Activated naive CD4-positive, alpha-beta T cell treated with anti-CD3 and anti-CD28 coated beads, Interleukin-2, amount 10 ng/mL, durations not matched to agents 7 days and 5 days (primary cell): ENCODE data around the gene P4HA2.

Source experiments
- CTCF ChIA-PET: fragments of 350-600 bp; sonication (Branson Sonifier 250); formaldehyde crosslinking; loops from one replicate; lab custom pipeline; 2021; ENCODE audit warnings: antibody characterized with exemption; lab: Charles Lee
- DNase-seq: peaks from one replicate; pipeline ENCODE4 v3.0.0-alpha.2; 2020
- H3K27ac Mint-ChIP-seq: one replicate; pipeline ENCODE4 v1.8.0; 2021; ENCODE audit warnings: mild to moderate bottlenecking, moderate library complexity, mixed read lengths
- H3K27me3 Mint-ChIP-seq: one replicate; pipeline ENCODE4 v1.8.0; 2021; ENCODE audit warnings: mild to moderate bottlenecking, mixed read lengths
- H3K36me3 Mint-ChIP-seq: one replicate; pipeline ENCODE4 v1.8.0; 2021; ENCODE audit warnings: mixed read lengths
- H3K4me1 Mint-ChIP-seq: one replicate; pipeline ENCODE4 v1.8.0; 2021; ENCODE audit warnings: mixed read lengths
- H3K4me3 Mint-ChIP-seq: one replicate; pipeline ENCODE4 v1.8.0; 2021; ENCODE audit warnings: mild to moderate bottlenecking, moderate library complexity, mixed read lengths
- H3K9me3 Mint-ChIP-seq: one replicate; pipeline ENCODE4 v1.8.0; 2021; ENCODE audit warnings: mixed read lengths

P4HA2 gene

DNA sequence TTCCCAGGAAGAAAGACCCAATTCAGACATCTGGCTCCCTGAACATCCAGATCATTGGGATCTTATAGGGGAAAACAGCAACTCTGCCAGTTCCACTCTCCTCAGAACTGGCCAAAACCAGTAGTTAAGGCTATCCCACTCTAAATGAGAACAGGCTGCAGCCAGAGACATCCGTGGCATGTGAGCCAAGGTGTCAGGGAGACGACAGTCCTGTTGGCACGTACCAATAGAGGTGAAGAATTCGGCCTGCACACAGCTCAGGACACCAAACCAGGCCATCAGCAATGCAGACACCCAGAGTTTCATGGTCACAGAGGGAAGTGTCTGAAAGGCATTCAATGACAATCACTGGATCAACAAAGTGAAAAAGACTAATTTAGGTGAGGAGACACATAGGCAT is 9.3 kb downstream of the P4HA2 start:
- no peak overlapping the region for H3K27ac Mint-ChIP-seq
- no peaks in the 10 kb centered on the region for H3K36me3 Mint-ChIP-seq
- H3K27me3 Mint-ChIP-seq = peaks cover 21% of the 10 kb centered on the region
- no peak for DNase-seq
- CTCF ChIA-PET = interaction anchor here (2.4 kb wide), 1 partner anchor 20 kb away, joined by 14 read pairs; no protein-coding TSS in a partner anchor
- H3K9me3 Mint-ChIP-seq = no peaks in the 10 kb centered on the region
- no peaks in the 10 kb centered on the region for H3K4me1 Mint-ChIP-seq
- no peak overlapping the region for H3K4me3 Mint-ChIP-seq

DNA sequence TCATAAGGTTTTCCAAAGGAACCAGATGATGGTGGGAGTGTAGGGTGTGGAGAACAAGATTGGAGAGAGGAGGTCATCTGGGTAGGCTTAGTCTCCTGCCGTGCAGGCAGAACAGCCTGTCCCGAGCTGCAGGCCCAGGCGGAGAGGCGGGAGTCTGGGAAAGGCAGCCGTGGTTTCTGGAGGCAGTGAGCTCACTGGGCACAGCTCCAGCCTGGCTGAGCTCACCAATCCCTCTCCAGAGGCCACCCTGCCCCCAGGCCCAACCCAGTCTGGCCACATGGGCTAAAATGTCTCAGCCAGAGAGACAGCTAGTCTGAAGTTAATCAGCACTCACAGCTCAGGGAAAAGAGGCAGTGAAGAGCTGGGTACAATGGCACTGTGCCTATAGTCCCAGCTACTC is 12.3 kb downstream of the P4HA2 start:
- CTCF ChIA-PET = interaction anchor here (1.5 kb wide), 1 partner anchor 23 kb away, joined by 6 read pairs; no protein-coding TSS in a partner anchor
- H3K27me3 Mint-ChIP-seq = peaks cover 13% of the 10 kb centered on the region
- no peaks in the 10 kb centered on the region for H3K36me3 Mint-ChIP-seq
- no peak overlapping the region for H3K4me3 Mint-ChIP-seq
- DNase-seq = no peak
- no peaks in the 10 kb centered on the region for H3K9me3 Mint-ChIP-seq
- H3K27ac Mint-ChIP-seq = no peak overlapping the region
- no peaks in the 10 kb centered on the region for H3K4me1 Mint-ChIP-seq

DNA sequence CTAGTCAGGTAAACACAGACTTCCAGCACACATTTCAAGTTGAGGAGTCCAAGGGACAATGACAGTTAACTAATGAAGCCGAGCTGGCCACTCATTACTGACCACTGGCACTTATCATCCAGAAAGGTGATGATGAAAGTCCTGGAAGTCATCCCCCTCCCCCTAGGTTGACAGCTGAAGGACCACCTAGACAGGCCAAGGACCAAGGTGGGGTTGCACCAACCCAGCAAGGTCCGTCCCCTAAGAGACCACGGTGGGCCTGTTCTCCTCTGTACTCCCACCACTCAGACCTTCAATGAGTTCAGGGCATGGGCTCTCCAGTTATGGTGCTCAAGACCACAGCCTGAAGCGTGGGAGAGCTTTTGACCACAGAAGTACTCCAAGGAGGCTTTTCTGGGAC is 13.2 kb downstream of the P4HA2 start:
- CTCF ChIA-PET = interaction anchor here (1.1 to 1.5 kb wide), 2 partner anchors 24 to 622 kb away, joined by 3 to 6 read pairs; no protein-coding TSS in a partner anchor

DNA sequence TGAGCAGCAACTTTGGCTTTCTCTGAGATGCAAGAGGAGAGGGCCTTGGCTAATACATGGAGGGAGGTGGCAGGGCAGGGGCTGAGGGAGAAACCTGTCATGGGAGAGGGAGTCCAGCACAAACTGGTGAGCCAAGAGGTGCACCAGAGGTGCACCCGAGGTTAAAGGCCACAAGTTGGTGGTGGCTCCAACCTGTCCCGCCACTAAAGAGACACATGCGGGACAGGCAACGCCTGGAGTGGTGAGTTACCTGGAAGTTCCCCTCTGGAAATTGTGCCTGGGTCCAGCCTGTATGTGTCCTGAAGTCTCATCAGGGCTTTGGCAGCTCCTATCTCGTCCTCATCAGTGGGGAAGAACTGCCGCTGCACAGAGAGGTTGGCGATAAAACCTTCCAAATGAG is 14.0 kb downstream of the P4HA2 start:
- Mint-ChIP-seq H3K9me3 (no peaks in the 10 kb centered on the region), H3K27ac (no peak overlapping the region), H3K4me1 (no peaks in the 10 kb centered on the region), H3K36me3 (no peaks in the 10 kb centered on the region), H3K27me3 (peaks cover 11% of the 10 kb centered on the region), H3K4me3 (no peak overlapping the region)
- DNase-seq = no peak
- CTCF ChIA-PET = interaction anchor here (0.5 to 1.1 kb wide), 2 partner anchors 93 to 621 kb away, joined by 3 read pairs; no protein-coding TSS in a partner anchor

More for the DNA sequence above, 13.2 kb downstream of the P4HA2 start:
- no peaks in the 10 kb centered on the region for H3K4me1 Mint-ChIP-seq
- H3K36me3 Mint-ChIP-seq = no peaks in the 10 kb centered on the region
- no peak overlapping the region for H3K4me3 Mint-ChIP-seq
- no peak for DNase-seq
- no peak overlapping the region for H3K27ac Mint-ChIP-seq
- no peaks in the 10 kb centered on the region for H3K9me3 Mint-ChIP-seq
- H3K27me3 Mint-ChIP-seq = peaks cover 7% of the 10 kb centered on the region

DNA sequence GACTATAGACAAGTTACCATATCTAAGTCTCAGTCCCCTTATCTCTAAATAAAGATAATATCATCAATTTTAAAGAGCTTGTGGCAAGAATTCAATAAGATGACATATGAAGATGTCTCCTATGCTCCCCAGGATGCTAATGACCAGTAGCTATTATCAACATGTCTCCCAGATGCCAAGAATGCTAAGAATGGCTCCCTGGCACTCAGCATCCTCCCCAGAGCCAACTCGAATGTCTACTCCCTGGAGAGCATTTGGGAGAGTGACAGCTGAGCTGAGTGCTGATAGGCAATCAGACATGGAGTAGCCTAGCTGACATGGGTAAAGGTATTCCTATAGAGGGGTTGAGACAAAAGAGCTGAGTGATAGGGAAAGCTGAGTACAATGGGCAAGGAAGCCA is 15.9 kb downstream of the P4HA2 start:
- CTCF ChIA-PET = interaction anchor here (0.8 to 1.5 kb wide), 3 partner anchors 12 to 26 kb away, joined by 3 to 8 read pairs (median 4); no protein-coding TSS in a partner anchor
- Mint-ChIP-seq H3K36me3 (no peaks in the 10 kb centered on the region), H3K27ac (no peak overlapping the region), H3K4me3 (no peak overlapping the region), H3K9me3 (no peaks in the 10 kb centered on the region), H3K27me3 (peaks cover 20% of the 10 kb centered on the region), H3K4me1 (no peaks in the 10 kb centered on the region)
- no peak for DNase-seq

DNA sequence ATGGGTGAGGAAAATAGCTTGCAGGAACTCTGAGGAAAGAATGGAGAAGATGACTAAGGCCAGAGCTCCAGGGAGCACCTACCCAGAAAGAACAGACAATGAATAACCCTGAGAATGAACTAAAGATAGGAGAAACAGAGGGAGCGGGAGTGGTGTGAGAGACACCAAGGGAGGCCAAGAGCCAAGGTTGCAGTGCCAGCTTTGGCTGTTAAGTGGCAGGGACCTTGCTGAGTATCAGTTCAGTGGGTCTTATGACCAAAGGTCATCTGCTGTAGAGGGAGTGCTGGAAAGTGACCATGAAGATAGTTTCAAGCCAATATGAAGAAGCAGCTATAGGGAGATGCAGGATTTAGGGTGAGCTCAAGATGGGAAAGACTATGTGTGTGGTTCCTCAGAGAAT is 16.7 kb downstream of the P4HA2 start:
- no peak for DNase-seq
- CTCF ChIA-PET = interaction anchor here (1.2 to 1.3 kb wide), 3 partner anchors 13 to 146 kb away, joined by 3 to 6 read pairs (median 4); no protein-coding TSS in a partner anchor
- Mint-ChIP-seq H3K9me3 (no peaks in the 10 kb centered on the region), H3K4me3 (no peak overlapping the region), H3K27ac (no peak overlapping the region), H3K4me1 (no peaks in the 10 kb centered on the region), H3K36me3 (no peaks in the 10 kb centered on the region), H3K27me3 (peaks cover 24% of the 10 kb centered on the region)

DNA sequence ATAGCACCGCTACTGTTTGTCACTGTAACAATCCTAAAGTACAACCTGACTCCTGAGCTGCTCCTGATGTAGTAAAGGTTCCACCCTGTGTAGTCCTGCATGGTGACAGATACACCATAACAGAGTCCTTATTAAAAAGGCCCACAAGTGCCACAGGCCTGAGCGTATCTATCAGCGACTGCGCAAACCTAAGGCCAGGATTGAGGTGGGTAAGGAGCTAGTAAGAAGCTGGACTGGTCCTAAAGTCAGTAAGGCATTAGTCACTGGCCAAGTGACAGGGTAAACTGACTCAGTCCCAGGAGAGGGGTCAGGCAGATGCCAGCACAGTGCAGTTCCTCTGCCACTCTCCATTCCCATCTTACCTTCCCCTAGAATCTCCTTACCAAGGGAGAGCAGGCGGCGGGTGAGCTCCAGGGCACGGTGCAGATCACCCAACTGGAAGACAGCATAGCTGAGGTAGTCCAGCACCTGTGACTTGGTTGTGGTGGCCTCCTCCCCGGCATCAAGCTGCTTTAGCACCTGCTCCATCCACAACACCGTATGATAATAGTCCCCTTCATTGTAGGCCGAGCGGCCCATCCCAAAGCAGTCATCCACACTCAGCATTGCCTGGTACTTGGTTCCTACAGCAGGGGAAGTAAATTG is 17.6 kb downstream of the P4HA2 start:
- H3K27me3 Mint-ChIP-seq = peaks cover 27% of the 10 kb centered on the region
- H3K36me3 Mint-ChIP-seq = no peaks in the 10 kb centered on the region
- no peak for DNase-seq
- no peaks in the 10 kb centered on the region for H3K4me1 Mint-ChIP-seq
- H3K9me3 Mint-ChIP-seq = no peaks in the 10 kb centered on the region
- no peak overlapping the region for H3K27ac Mint-ChIP-seq
- no peak overlapping the region for H3K4me3 Mint-ChIP-seq
- CTCF ChIA-PET = interaction anchor here (1.2 to 1.3 kb wide), 2 partner anchors 28 to 145 kb away, joined by 3 to 6 read pairs; no protein-coding TSS in a partner anchor

DNA sequence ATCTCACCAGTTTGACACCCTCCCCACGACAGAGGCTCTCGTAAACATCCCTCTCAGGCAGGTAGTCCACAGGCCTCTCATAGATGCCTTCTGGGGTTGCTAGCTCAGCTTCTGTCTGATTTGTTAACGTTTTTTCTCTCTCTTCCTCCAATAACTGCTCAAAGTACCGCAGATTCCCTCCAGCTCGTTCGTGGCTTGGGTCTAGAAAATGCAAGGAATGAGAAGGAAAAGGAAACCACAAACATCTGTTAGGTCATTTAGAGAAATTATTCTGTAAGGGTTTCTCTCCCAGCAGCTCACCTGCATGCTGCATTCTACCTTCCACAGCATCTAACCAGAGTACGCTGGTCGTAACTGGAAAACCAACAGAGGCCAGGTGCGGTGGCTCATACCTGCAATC is 18.5 kb downstream of the P4HA2 start:
- H3K4me1 Mint-ChIP-seq = no peaks in the 10 kb centered on the region
- H3K27ac Mint-ChIP-seq = no peak overlapping the region
- H3K4me3 Mint-ChIP-seq = no peak overlapping the region
- CTCF ChIA-PET = interaction anchor here (0.5 to 1.4 kb wide), 2 partner anchors 29 to 30 kb away, joined by 3 to 4 read pairs; no protein-coding TSS in a partner anchor
- H3K36me3 Mint-ChIP-seq = no peaks in the 10 kb centered on the region
- no peak for DNase-seq
- H3K9me3 Mint-ChIP-seq = no peaks in the 10 kb centered on the region
- H3K27me3 Mint-ChIP-seq = peaks cover 28% of the 10 kb centered on the region

DNA sequence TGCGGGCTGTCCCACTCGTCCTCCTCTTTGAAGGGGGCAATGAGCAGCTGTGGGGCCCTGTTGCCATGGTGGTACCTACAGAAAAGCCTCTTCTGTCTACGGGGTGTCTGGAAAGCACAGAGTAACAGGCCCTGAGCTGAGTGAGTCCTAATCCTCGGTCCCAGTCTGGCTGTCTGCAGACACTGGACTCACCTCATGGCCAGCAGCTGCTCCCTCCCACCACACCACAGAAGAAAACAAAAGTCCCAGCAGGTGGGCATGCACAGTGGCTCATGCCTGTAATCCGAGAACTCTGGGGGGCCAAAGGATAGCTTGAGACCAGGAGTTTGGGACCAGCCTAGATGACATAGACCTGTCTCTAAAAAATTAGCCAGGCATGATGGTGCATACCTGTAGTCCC is 19.9 kb downstream of the P4HA2 start:
- Mint-ChIP-seq H3K36me3 (no peaks in the 10 kb centered on the region), H3K27me3 (peaks cover 39% of the 10 kb centered on the region), H3K27ac (no peak overlapping the region), H3K4me1 (no peaks in the 10 kb centered on the region), H3K4me3 (no peak overlapping the region), H3K9me3 (no peaks in the 10 kb centered on the region)
- DNase-seq = no peak
- CTCF ChIA-PET = no interaction called here

DNA sequence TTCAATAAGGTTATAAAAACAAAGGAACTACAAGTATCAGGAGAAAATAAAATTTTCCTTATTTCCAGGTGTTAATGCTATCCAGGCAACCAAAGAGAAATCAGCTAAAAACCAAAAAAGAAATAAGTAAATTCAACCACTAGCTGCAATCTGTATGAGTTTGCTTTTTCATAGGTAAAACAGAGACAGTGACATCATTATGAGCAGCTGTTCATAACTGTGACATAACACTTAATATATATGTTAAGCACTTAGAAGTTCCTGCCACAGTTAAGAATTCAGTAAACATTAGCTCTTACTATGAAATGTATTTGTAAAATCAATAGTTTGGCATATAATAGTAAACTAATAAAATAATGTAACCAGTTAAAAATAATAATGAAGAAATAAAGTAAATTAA is 20.9 kb downstream of the P4HA2 start:
- no peaks in the 10 kb centered on the region for H3K9me3 Mint-ChIP-seq
- no peaks in the 10 kb centered on the region for H3K4me1 Mint-ChIP-seq
- CTCF ChIA-PET = interaction anchor here (0.9 to 1.4 kb wide), 5 partner anchors 13 to 51 kb away, joined by 3 read pairs; partner anchors contain the start of gene PDLIM4
- no peak for DNase-seq
- peaks cover 41% of the 10 kb centered on the region for H3K27me3 Mint-ChIP-seq
- H3K4me3 Mint-ChIP-seq = no peak overlapping the region
- no peak overlapping the region for H3K27ac Mint-ChIP-seq
- H3K36me3 Mint-ChIP-seq = no peaks in the 10 kb centered on the region

DNA sequence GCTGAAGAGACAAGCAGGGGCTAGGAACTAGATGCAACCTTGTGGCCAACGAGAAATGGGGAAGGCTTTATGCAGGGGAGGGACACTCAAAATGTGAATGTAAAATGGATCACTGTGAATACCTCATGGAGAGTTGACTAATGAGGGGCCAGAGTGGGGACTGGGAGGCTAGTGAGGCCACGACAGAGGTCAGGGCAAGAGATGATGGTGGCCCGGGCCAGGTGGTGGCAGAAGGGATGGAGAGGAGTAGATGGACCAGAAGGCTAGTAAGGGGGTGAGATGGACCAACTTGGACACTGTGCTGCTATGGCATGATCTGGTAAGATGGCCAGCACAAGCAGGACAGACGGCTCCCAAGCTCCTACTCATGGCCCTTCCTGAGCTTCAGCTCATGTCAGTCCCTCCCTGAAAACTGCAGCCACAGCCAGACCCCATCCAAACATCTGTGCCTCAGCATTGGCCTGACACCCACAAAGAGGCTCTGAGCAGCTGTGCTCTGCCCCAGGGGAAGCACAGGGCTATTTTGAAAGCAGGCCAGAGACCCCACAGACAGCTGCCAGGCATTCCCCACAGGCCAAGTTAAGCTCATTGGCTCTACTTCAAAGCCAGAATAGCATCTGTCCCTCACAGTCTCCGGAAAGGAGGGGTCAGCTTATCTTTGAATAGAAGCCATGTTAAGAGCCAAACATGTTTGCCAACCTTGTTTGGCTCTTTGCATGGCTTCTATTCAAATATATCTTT is 22.1 kb downstream of the P4HA2 start:
- no peaks in the 10 kb centered on the region for H3K4me1 Mint-ChIP-seq
- DNase-seq = no peak
- no peak overlapping the region for H3K27ac Mint-ChIP-seq
- H3K27me3 Mint-ChIP-seq = peaks cover 48% of the 10 kb centered on the region
- no peak overlapping the region for H3K4me3 Mint-ChIP-seq
- CTCF ChIA-PET = interaction anchor here (1.0 to 1.4 kb wide), 2 partner anchors 16 to 26 kb away, joined by 3 read pairs; no protein-coding TSS in a partner anchor
- H3K9me3 Mint-ChIP-seq = no peaks in the 10 kb centered on the region
- H3K36me3 Mint-ChIP-seq = no peaks in the 10 kb centered on the region

DNA sequence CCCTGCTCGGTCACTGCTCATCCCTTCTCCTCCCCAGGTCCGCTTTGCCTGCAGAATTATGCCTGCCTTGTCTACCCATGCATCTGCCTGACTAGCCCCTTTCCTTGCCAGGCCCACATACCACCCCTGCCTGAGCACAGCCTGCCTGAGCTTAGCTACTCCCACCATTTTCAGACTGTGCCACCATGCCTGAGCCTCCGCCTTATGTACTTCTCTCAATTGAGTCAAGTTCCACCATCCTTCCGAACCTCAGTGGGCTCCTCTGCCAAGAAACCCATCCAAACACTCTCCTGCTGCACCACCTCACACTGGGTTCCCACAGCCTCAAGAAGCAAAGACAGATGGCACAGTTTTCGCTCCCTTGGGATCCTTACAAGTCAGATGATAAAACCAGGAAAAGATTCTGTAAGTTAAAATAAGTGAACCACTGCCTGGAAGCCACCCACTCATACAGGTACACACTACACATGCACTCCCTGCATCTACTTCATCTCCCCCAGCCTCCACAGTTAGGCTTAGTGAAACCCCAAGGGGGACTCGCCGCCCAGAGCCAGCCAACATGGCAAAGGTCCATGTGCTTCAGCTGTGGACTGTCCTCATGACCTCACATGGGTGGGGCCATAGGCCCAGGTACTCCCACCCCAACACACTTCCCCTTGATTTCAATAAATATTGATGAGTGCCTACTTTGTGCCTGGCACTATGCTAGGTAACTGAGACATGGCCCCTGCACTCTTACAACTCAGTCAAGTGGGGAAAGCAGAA is 23.1 kb downstream of the P4HA2 start:
- Mint-ChIP-seq H3K27ac (no peak overlapping the region), H3K36me3 (no peaks in the 10 kb centered on the region), H3K27me3 (peaks cover 51% of the 10 kb centered on the region), H3K9me3 (no peaks in the 10 kb centered on the region), H3K4me3 (no peak overlapping the region), H3K4me1 (no peaks in the 10 kb centered on the region)
- no peak for DNase-seq
- CTCF ChIA-PET = no interaction called here

DNA sequence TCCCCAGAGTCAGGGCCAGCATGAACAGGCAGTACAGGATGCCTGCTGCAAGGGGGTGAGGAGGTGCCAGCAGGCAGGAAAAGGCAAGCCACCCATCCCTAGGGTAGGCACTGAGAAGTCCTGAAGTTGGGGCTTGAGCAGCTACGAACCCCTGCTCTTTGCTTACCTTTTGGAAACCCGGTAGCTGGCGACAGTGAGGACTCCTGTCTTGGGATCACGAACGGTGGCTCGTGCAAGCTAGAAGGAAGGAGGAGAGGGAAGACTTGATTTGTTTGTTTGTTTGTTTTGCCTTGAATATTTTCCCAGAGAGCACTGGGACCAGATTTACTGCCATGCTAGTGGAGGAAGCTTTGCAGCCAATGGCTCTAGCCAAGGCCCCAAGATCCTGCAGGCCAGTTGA is 23.7 kb downstream of the P4HA2 start:
- Mint-ChIP-seq H3K27ac (no peak overlapping the region), H3K27me3 (peaks cover 49% of the 10 kb centered on the region), H3K4me1 (no peaks in the 10 kb centered on the region), H3K36me3 (no peaks in the 10 kb centered on the region), H3K4me3 (no peak overlapping the region), H3K9me3 (no peaks in the 10 kb centered on the region)
- CTCF ChIA-PET = interaction anchor here (2.4 kb wide), 1 partner anchor 34 kb away, joined by 7 read pairs; no protein-coding TSS in a partner anchor
- no peak for DNase-seq

DNA sequence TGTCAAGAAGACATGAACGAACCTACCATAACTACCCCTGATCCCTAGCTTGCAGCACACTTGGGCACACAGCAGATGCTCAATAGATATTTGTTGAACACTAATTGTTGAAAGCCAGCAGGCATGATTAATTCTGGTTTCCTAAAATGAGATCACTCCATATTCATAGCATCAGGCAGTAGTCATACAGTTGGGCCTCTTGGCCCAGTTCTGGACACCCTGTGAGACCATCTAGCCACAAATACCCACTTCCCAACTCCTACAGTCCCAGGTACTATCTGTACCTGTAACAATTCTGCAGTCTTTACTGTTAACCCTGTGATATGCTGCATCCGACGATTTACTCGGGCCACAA is 24.2 kb downstream of the P4HA2 start:
- Mint-ChIP-seq H3K27me3 (peaks cover 47% of the 10 kb centered on the region), H3K36me3 (no peaks in the 10 kb centered on the region), H3K27ac (no peak overlapping the region), H3K4me1 (no peaks in the 10 kb centered on the region), H3K4me3 (no peak overlapping the region), H3K9me3 (no peaks in the 10 kb centered on the region)
- CTCF ChIA-PET = interaction anchor here (2.4 kb wide), 1 partner anchor 35 kb away, joined by 7 read pairs; no protein-coding TSS in a partner anchor
- no peak for DNase-seq
